NCI-H524 (cell line): ENCODE data around the gene HOXC9.

ENCODE experiments used
- DNase-seq, 2 experiments: peaks; one replicate each; lab custom pipeline; 2025; lab: John Stamatoyannopoulos, UW

Gene HOXC9

DNA sequence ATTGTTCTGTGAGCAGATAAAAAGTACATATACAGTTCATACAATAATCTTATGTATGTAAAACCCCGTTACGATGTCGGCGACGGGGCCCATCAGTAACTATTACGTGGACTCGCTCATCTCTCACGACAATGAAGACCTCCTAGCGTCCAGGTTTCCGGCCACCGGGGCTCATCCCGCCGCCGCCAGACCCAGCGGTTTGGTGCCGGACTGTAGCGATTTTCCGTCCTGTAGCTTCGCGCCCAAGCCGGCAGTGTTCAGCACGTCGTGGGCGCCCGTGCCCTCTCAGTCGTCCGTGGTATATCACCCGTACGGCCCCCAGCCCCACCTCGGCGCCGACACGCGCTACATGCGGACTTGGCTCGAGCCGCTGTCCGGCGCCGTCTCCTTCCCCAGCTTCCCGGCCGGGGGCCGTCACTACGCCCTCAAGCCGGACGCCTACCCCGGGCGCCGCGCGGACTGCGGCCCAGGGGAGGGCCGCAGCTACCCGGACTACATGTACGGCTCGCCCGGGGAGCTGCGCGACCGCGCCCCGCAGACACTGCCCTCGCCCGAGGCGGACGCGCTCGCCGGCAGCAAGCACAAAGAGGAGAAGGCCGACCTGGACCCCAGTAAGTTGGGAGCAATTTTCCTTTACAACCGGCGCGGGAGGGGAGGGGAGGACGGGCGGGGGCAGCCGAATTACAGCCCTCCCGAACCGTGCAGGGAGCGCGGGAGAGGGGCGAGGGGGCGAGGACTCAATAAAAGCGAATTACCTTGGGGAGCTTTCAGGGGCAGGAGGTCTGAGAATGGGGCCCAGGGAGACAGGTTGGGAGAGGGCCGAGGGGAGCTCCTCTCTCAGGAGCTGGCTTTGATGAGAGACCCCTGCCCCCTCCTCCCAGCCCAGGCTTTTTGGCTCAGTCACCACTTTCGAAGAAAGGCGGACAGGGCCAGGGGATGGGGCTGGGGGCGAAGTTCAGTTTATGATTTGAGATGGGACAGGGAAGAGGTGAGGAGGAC, at the start of gene HOXC9:
TSS of gene HOXC9 (plus strand) at position 46 of the 999 bp plus-strand sequence. CDS start at position 74, 28 bp downstream.
- peak in 1 of 2 experiments; percentile 24 for DNase-seq

DNA sequence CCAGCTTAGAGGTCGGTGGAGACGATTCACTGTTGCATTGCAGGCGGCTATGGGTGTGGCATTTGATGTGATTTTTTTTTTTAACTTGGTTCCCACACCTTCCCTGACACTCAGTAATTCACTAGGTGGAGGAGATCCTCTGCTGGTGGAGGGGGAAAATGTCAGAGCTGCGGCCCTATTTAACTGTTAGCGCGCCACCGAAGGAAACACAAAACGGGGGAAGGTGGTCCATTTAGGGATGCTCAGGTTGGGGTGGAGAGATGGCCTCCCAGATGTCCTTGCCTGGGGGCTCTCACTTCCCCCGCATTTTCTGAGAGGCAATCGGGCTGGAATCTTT, 49.6 kb upstream of the HOXC9 start:
- DNase-seq, result peak in 1 of 2 experiments; percentile 11

GRCh38 chr12:53950789-53951576, 49.0 kb upstream of the HOXC9 start:
- DNase-seq, result peak in 1 of 2 experiments; percentile 26

- DNase-seq, result no peak
These were observed 48.2 kb upstream of the HOXC9 start for GRCh38 chr12:53951577-53952334.

DNA sequence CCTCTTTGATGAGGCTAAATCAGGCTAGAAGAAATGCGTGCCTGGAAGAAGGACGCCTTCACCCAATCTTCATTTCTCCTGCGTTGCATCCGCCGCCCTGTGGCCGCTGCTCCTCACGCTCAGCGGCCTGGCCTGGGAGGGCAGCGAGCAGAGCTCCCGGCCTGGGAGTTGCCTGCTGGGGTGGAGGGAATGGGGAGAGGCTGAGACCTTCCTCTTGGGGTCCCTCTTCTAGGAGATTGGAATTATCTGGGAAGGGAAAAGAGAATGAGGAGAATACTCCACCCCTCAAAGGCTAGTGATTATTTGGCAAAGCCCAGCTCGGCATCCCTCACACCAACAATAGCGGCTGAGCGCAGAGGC, 47.6 kb upstream of the HOXC9 start:
- DNase-seq, result no peak

GRCh38 chr12:53952871-53953734, 46.9 kb upstream of the HOXC9 start:
- peak in 1 of 2 experiments; percentile 29 for DNase-seq

- no peak for DNase-seq
These were observed 45.9 kb upstream of the HOXC9 start for GRCh38 chr12:53953831-53954693.

GRCh38 chr12:53954694-53955035, 45.3 kb upstream of the HOXC9 start, which contains the start of gene HOXC12:
Gene HOXC12, plus strand, starts transcription at chr12:53954903. Its CDS starts 27 bp downstream, at chr12:53954930.
- DNase-seq, result no peak

GRCh38 chr12:53955036-53955775, 44.8 kb upstream of the HOXC9 start:
- DNase-seq, result no peak

- DNase-seq, result no peak
These were observed 44.1 kb upstream of the HOXC9 start for GRCh38 chr12:53955776-53956250.

DNA sequence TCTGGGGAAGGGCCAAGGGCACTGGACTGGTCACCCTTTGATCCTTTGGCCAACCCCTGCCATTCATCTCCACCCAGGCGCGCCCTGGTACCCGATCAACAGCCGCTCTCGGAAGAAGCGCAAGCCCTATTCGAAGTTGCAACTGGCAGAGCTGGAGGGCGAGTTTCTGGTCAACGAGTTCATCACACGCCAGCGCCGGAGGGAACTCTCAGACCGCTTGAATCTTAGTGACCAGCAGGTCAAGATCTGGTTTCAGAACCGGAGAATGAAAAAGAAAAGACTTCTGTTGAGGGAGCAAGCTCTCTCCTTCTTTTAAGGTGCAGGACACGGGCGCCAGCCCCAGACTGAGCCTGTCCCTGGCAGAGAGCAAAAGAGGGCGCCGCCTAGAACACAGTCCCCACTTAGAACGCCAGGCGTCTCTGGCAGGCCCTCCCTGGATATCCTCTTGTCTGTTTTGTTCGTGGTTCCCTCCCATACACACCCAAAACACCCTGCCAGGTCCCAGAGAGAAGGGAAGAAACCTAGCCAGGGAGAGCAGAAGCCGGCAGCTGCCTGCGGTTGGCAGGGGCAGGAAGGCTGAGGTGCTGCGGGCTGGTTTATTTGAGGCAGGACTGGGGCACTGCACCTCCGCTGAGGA, 43.6 kb upstream of the HOXC9 start:
- no peak for DNase-seq

- no peak for DNase-seq
These were observed 42.9 kb upstream of the HOXC9 start for GRCh38 chr12:53956914-53957536.

GRCh38 chr12:53958128-53958527, 41.8 kb upstream of the HOXC9 start:
- peak in 1 of 2 experiments; percentile 17 for DNase-seq

GRCh38 chr12:53959314-53959713, 40.6 kb upstream of the HOXC9 start:
- no peak for DNase-seq

DNA sequence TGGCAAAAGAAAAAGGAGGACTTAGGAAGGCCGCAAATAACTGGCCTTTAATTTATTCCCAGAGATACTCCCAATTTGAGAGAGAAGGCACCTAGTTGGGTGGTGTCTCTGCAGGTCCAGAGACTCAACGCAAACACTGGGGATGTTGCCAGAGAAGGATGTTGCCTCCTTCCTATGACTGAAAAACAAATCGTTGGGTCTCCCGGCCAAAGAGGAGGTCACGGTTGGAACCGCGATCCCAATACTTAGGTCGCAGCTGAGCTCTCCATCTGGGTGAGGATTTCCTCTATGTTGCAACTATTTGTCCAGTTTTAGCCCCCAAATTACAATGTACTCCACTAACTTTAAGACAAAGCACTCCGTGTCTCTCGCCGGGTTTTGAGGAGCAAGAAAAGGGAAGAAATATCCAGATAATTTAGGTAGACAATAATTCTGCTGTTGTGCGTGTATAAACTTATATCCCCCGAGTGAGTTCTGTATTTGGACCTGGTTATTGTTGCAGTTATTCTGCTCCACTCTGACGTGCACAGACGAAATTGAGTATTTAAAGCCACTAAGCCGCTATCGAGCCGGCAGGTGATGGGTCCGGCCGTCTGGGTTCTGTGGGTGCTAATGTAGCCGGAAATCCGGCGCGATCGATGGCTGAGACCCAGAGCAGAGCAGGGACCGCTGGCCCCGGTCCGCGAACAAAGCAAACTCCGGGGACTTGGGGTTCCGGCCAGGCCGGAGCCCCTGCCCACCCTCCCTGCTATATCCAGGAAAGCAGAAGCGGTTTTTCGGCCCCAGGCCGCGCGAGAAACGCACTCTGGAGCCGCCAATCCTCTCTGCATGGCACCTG, 39.6 kb upstream of the HOXC9 start:
- no peak for DNase-seq

DNA sequence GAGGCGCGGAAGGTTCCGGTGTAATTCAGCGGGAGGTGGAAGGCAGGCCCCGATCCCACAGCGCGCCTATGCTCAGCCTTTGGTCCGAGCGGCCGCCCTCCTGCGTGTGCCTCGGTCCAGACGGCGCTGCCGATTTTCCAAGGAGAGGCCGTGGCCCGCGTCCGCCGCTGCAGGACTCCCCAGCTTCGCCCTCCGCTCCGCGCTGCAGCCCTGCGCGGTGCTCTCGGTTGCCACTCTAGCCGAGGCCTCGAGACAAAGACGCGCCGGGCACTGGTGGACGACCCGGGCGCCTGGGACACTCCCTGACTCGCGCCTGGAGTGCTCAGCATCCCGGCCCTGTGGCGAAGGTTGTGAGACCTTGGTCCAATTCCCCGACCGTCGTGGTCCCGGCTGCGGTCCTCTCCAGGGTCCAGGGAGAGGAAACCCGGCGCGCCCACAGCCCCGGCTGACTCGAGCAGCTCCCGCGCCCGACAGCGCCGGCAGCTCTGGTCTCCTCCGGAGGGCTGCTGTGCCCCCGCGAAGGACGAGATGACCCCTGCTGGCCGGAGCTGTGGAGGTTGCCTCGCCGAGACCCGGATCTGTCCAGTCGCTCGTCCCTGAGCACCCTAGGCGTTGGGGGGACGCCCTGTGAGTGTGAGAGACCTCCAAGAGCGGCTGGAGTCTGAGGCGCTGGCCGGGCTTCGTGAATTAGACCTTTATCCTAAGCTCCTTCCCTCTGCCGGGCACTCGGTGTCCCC, 38.8 kb upstream of the HOXC9 start:
- peak in 1 of 2 experiments; percentile 26 for DNase-seq

- DNase-seq, result no peak
These were observed 37.0 kb upstream of the HOXC9 start for GRCh38 chr12:53963005-53963404.
